HG03442 (cell line): Measurements from ENCODE around the gene SYT13.

Experiments used
- ATAC-seq: cut with Tn5 transposase; IDR thresholded peaks from one replicate; pipeline ENCODE4 v1.9.1; 2021; ENCODE audit warnings: mild to moderate bottlenecking, moderate library complexity; ENCODE audit not compliant: unreplicated experiment

The SYT13 gene, protein sequence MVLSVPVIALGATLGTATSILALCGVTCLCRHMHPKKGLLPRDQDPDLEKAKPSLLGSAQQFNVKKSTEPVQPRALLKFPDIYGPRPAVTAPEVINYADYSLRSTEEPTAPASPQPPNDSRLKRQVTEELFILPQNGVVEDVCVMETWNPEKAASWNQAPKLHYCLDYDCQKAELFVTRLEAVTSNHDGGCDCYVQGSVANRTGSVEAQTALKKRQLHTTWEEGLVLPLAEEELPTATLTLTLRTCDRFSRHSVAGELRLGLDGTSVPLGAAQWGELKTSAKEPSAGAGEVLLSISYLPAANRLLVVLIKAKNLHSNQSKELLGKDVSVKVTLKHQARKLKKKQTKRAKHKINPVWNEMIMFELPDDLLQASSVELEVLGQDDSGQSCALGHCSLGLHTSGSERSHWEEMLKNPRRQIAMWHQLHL

DNA sequence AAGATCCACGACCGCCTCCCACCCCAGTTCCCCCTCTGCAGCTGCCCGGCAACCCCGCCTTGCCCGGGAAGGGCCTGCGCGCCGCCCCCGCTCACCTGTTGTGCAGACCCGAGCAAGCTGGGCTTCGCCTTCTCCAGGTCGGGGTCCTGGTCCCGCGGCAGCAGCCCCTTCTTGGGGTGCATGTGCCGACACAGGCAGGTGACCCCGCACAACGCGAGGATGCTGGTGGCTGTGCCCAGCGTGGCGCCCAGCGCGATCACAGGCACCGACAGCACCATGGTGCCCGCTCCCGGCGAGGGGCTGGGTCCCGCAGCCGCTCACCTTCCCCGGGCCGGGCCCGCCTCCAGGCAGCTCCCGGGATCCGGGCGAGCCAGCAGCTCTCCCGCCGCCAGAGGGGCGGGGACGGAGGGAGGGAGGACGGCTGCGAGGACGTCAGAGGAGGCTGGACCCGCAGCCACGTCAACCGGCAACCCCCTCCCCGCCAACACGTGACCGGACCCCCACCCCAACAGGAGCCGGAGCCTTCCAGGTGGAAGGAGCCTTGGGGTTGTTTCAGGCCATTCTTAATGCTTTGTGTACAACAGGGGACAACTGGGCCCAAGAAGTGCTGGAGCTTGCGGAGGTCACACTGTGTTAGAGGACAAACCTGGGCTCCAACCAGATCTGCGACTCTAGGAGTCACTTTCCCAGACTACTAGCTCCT, at the start of gene SYT13:
SYT13 (minus strand) TSS at position 412 of the 703 bp plus-strand sequence; CDS start at position 278, 134 bp downstream.
- no peak for ATAC-seq

DNA sequence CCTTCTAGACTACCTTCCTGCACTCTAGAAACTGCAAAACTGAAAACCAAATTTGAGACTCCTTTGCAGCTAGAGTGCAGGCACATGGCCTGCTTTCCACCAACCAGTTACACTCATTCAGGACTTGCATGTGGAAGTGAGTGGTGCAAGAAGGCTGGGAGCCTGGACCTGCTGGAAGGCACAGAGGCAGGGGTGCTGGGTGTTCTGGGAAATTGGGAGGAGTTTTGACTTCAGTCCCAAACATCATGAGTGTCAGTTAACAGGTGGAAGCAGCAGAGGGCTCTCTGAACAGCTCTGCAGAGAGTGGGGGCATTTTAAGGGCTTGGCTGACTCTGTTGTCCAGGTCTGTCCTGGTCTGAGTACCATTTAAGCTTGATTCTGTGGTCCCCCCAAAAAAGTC, 49.3 kb upstream of the SYT13 start:
- ATAC-seq: no peak

DNA sequence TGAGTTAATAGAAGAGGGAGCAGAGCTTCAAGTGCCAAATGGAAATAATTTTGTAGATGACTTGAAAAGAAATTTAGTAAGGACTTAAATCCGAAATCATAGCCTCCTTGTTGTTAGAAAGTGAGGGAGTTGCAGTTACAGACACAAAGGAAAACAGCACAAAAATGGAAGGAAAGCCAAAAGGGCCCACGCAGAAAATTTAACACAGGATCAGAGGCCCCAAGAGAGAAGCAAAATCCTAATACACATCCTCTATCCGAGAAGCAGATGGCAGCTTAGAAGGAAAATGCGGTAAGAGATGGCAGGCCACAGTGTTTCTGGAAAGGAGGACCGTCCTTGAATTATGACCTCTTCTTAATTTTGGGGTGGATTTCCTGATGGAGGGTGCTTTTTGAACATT, 48.7 kb upstream of the SYT13 start:
- no peak for ATAC-seq

DNA sequence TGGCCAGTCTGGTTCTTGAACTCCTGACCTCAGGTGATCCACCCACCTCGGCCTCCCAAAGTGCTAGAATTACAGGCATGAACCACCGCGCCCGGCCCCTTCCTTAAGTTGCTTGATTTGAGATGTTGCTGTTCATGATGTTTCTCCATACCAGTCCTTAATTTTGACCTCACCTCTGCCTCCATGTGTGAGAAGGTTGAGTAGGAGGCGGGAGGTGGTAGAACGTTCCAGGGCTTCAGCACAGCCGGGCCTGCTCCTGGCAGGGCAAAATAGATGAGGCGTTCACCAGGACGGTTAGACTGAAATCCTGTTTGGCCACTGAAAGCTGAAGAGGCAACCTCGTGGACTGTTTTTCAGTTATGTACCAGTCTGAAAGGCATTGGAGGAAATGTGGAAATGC, 48.3 kb upstream of the SYT13 start:
- ATAC-seq: no peak

DNA sequence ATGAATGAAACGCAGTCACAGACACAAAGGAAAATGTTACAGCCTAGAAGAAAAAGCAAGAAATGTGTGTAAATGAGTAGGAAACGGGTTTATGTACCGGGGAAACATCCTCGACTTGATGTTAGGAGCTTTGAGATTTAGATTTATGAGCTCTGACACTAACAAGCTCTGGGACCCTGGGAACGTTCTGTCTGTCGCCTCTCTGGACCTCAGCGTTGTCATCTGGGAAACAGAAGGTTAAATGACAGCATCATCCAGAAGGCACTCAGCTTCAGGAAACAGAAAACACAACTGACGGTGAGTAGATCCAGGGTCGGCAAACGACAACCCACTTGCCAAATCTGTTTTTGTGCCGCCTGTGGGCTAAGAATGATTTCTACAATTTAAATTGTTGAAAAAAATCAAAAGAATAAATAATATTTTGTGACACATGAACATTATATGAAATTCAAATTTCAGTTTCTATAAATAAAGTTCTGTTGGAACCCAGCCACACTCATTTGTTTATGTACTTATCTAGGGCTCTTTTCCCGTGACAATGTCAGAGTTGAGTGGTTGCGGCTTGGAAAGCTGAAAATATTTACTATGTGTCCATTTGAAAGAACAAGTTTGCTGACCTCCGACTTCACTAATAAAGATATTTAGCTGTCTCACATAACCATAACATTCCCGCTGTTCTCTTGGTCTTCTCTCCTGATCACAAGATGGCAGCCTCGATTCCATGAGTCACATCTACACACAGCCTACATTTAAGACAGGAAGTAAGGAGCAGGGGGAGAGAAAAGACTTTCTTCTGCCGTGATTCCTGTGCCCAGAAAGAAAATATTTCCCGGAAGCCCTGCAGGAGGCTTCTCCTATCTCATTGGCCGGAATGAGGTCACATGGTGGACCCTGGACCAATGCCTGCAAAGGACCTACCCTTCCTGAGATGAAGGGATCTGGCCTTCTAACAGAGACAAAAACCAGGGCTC, 47.1 kb upstream of the SYT13 start:
- ATAC-seq: no peak

DNA sequence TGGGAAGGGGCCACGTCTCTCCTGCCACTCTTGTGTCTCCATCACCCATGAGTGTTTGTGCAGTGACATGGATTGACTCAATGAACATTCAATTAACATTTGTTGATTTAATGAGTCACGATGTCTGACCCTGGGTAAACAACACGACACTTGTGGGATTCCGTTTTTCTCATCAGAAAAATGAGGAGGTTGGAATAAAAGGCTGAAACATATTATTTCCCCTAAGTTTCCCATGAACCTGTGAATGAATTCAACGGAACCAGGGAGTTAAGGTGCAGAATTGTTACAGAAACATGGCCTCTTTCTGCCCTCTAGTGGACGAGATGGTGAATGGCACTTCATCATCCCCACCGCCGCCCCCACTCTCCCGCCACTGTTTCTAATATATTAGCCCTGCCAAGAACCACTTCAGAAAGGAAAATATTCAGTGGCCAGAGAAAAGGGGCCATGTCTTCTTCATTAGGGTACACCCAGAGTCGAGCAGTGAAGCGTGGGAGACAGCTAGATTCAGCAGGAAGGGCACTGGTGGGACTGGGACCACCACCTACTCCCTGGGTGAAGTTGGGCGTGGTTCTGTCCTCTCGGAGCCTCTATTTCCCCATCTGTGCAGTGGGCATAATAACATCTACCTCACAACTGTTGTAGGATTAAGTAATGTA, 46.3 kb upstream of the SYT13 start:
- no peak for ATAC-seq

DNA sequence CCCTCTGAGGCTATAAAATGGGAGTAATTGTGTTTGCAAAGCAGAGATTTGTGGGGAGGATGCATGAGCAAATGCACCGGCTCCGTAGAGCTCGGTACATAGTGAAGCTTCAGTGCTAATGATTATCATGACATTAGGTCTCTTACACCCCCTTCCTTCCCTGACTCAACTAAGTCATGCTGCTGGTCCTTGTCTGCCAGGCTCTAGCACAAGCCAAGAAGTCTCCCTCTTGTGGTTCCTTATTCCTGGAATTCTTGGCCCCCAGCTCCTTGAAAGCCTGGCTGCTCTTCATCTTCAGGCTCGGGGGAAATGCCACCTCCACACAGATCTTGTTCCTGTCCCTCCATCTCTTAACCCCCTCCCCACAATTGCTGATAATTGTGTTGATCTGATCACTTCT, 45.7 kb upstream of the SYT13 start:
- no peak for ATAC-seq

DNA sequence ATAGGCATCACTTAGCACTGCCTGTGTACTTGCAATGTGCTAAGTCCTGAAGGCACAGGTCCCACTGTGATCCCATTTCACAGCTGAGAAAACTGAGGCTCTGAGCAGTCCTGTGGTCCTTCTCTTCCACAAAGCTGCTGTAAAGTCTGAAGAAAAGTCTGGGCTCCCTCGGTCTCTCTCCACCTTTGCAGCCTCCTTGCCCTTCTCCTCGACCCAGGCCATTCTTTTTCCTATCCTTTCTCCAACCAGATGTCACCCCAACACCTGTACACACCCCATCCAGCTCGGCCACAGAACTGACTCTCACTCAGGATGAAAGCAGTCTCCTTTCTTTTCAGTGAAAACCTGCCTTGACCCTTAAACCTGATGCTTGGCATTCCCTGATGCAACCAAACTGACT, 42.6 kb upstream of the SYT13 start:
- no peak for ATAC-seq

DNA sequence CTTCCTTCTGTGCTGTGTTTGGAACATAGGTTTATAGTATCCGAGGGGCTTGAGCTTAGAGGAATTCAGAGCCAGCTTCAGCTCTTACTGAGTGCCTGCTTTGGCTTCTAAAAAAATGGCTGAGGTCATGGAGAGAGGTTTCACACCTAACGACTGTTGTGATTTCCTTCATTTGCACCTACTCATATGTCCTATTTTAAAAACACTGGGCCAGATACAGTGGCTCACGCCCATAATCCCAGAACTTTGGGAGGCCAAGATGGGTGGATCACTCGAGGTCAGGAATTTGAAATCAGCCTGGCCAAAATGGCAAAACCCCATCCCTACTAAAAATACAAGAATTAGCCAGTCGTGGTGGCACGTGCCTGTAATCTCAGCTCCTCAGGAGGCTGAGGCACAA, 38.3 kb upstream of the SYT13 start:
- no peak for ATAC-seq

DNA sequence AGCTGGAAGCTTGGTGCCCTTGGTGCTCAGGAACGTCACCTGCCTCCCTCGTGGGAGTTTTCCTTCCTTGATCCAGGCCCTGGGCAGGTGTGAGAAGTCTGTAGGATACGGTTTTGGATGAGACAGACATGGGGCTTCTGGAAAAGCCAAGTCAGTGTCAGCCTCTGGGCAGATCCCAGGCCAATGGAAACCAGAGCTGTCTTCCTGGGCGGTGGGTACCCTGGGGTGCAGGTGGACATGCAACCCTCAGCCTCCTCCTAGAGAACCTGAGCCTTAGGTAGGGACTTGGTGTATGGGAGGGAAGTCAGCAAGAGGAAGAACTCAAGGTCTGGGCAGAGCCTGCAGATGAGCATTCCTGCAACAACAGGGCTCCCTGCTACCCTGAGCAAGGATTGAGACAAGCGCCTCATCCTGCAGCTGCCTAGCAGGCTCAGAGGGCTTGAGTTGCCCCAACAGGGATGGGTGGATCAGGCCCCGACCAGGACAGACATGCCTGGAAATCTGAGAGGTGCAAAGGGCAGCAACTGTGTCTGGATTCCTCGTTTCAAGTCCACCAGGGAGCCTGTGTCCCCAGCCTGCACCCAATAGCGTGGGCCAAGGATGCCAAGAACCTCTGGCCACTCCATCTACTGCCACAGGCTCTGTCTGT, 37.6 kb upstream of the SYT13 start:
- ATAC-seq: no peak

DNA sequence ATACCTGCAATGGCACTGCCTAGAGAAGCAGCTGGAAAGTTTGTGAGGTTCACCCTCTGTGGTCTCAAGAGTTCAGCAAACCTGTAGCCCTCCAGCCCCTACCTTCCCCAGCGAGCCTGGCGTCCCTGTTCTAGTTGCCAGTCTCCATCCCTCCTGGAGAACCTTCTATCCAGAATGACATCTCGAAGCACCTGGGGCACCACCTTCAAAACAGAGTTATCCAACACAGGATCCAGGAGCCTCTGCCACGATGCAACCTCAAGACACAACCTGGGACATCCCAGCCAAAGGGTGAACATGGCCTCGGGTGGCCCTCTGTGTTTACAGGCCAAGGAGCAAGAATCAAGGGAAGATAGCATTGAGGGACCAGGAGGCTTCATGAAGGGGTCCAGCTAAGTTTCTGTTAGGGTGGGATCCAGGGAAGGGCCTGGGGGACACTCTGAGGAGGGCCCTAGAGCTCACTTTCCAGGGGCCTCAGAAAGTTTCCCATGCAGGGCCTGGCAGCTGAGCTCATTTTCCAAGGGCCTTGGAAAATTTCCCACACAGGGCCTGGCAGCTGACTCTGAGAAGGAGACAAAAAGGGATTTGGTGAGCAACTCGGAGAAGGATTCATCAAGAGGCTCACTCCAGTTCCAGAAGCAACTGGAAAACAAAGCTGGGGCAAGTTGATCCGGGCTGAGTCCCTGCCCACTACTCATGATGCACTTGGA, 36.9 kb upstream of the SYT13 start:
- no peak for ATAC-seq

DNA sequence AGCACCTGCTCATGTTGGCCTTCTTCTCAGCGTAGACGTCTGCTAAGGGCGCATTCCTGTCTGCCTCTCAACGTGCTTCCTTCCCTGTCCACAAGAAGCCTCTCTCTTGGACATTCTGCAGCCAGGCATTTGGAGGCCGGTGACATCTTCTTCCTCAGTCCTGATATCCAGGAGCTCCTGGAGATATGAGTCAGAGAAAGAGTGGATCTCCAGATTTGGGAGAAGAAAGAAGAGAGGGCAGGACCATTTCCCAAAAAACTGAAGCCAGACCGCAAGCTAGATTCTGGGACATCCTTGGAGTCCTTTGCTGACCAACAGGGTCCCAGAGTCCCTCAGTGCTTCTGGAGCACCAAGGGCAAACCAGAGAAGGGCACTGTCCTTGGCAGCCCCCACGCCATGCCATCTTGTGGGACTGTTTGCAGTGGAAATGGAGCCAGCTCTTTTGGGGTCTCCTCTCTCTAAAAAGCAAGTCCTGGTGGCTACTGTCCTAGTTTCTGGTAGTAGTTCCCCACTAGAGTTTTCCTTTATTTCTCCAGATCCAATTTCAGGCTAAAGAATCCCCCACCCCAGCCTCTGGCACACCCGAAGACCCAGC, 36.1 kb upstream of the SYT13 start:
- no peak for ATAC-seq

DNA sequence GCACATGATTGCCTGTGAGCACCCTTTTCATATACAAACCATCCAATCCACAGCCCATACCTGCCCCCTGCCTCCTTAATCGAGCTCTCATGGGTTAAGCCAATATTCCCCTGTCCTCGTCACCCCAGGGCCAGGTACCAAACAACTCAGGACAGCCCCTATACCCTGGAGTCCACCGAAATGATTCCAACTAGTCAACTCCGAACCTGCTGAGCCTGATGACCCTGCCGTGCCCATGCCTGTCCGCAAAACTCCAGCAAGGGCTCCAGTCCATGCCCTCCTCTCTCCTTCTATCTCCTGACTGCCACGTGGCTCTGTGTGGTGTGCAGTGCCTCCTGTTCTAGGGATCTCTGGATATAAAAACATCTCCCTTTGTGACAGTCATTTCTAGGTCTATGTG, 35.5 kb upstream of the SYT13 start:
- no peak for ATAC-seq

DNA sequence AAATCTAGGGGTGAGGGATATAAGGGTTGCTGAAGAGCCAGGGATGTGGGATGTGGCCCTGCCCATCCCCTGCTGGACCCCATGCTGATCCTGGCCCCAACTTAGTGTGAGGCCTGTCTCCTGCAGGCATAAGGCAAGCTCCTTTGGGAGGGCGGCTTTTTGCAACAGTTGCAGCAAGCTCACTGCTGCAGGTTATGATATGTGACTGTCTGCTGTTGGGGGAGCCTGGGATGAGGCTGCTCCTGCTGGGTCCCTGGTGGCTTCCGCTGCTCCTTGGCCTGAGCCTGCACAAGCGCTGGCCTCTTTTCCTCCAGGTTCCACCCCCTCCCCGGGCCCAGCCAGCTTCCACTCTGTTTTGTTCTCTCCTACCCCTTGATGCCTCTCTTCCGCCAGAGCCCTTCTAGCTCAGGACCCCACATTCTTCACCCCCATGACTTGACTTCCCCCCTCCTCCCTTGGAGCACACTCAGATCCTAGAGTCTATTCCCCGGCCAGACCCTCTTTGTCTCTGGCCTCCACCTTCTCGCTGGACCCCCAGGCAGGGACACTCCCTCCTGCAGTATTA, 35.0 kb upstream of the SYT13 start:
- no peak for ATAC-seq

DNA sequence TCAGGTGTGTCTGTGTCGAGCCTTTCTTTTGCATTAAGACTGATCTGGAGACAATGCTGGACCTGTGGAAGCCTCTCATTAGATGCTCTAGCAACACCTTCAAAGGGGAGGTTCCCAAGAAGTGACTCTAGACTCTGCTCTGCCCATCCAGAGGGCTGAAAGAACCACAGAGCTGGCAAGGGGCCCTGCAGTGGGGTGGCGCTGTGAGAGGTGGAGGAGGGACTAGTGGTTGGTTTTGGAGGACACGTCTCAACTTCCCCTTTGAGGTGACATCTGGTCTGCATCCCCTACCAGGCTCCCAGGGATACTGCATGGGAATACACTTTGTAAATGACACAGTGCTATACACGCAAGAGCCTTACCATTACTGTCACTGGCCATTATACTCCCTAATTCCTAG, 34.2 kb upstream of the SYT13 start:
- ATAC-seq: no peak

DNA sequence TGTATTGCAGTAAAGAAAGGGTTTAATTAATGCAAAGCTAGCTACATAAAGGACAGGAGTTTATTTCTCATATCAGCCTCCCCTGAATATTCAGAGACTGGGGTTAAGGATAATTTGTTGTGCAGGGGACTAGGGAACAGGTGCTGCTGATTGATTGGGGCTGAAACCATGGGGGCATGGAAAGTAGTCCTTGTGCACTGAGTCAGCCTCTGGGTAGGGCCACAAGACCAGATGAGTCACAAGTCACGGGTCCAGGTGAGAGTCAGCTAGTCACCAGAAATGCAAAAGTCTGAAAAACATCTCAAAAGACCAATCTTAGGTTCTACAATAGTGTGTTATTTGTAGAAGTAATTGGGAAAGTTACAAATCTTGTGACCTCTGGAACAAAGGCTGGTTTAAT, 32.9 kb upstream of the SYT13 start:
- no peak for ATAC-seq

DNA sequence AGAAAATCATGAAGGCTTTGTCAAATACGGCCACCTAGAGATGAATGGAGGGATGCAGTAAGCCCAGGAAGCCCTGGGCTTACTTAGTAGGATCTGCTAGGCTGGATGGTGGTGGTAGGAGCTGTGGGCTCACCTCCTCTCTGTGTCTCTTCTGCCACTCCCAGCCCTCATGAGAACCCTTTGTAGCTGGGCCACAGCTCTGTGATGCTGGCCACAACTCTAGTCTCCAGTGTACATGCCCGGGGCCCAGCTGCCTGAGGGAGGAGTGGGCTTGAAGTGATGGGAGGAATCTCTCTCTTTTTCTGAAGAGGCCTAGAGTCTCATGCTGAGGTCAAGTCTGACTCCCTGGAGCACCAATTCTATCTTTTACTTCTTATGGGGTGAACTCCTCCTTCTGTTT, 32.4 kb upstream of the SYT13 start:
- ATAC-seq: no peak

DNA sequence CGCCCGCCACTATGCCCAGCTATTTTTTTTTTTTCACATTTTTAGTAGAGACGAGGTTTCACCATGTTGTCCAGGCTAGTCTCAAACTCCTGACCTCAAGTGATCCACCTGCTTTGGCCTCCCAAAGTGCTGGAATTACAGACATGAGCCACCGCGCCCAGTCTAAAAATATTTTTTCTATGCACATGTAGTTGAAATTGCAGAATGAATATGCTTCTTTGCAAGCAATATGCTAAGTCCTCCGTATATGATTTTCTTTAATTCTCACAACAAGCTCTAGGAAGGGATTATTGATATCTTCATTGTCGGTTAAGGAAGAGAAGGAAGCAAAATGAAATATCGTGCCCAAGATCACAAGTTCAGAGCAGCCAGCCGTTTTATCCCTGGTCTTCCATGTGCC, 30.1 kb upstream of the SYT13 start:
- ATAC-seq: no peak

DNA sequence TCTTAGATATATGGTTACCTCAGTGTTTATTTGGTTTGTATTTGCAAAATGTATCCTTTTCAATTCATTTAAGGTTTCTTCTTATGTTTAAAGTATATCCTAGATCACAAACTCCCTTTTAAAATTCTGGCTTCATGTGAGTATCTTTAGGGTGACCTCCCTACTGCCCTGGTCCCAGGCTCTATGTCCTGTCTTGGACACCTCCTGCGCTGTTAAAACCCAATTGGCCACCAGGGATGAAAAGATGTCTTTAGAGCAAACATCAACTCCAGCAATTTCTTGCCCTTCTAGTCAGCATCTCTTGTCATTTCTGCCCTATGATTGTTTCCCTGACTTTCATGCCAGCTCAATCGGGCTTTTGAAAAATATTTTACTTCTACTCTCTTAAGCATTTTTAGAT, 28.8 kb upstream of the SYT13 start:
- no peak for ATAC-seq
